ENCODE results near the gene SLC44A5.

SLC44A5 gene

DNA sequence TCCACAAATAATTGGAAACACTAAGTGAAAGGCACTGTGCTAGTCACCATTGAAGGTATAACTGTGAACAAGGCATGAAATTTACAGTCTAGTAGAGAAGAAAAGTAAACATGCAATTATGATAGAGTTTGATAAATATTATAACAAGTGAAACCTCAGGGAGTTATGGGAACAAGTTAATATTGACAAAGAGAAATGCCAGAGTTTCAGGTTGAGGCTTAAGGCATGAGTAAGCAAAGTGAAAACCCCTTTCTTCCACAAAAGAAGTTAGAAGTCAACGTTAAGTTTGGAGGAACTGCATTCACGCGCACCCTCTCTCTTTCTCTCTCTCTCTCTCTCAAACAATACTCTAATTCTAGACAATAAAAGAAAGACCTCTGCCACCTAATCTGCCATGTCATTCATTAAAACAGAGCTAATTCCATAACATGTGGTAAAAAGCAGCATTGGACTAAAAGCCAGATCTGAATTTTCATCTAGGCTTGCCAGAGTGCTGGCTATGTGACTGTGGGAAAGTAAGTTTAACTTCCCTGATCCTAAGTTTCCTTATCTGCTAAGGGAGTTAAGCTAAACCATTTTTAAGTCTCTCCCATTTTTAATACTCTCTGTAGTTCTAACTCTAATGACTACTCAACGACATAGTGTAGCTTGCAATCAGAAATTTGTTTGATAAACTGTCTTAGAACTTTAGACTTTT is 22.0 kb downstream of the SLC44A5 start:
- no peak for DNase-seq (ENCODE audit: low read depth)

DNA sequence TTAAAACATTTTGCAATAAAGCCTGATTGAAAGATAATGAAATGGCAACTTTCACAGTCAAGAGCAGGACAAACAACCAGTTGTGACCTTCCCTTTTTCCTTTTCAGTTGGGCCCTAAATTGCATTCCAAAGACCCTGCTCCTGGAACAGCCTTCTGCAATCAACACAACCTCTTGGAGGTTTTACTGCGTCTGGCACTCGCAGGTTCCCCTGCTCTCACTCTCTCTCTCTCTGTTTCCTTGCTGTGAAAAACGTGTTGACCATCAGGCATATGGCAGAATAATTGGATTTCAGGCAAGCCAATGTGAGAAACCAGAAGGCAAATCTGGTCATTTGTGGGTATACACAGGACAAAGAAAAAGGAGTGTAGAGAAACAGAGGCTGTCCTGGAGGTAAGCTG is 23.2 kb downstream of the SLC44A5 start:
- DNase-seq (ENCODE audit: low read depth) = no peak

- DNase-seq (ENCODE audit: low read depth) = no peak
These were observed 27.6 kb downstream of the SLC44A5 start for GRCh38 chr1:75583282-75583681.

DNA sequence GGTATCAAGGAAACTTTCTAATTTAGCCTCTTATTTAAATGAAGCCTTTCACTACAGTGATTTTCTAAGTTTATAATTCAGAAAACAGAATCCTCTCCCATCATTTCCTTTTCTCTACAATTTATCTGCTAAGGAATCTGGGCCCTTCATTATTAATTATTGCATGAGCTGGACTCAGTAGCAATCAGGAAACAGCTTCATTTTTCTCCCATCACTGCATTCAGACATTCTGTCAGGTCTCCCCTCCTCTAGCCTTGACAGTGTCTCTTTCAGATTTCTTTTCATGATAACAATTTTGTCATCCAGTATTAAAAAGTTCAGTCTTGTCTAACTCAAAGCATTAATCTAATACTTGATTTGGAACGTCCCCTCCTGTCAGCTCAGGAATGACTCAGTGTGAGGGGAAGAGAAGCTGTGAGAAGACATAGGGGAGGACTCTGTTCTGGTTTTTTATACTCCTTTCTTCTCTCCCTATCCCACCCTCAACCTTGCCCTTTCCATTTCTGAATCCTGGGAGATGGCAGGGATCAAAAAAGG is 28.1 kb downstream of the SLC44A5 start:
- no peak for DNase-seq (ENCODE audit: low read depth)

GRCh38 chr1:75579046-75579445 is 31.9 kb downstream of the SLC44A5 start:
- no peak for DNase-seq (ENCODE audit: low read depth)

- DNase-seq (ENCODE audit: low read depth) = no peak
These were observed 35.1 kb downstream of the SLC44A5 start for GRCh38 chr1:75575837-75576236.

- DNase-seq (ENCODE audit: low read depth) = no peak
These were observed 43.7 kb downstream of the SLC44A5 start for GRCh38 chr1:75567191-75567590.

- DNase-seq (ENCODE audit: low read depth) = no peak
These were observed 51.1 kb downstream of the SLC44A5 start for GRCh38 chr1:75559800-75560199.

DNA sequence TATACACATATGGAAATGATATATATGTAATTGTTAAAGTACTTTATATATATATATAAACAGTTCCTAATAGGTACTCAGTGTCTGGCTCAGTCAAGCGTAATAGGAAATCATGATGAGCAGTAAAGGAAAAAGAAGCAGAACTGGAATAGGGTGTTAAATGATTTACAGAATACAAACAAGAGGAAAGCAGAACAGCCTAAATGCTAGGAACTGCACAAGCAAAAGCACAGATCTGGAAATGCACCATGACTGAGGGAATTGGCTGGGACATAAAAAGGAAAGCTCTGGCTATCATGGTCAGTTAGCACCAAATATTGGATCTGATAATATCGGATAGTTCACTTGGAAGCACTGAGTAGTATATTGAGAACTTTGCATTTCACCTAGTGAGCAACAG is 51.8 kb downstream of the SLC44A5 start:
- DNase-seq (ENCODE audit: low read depth) = no peak

DNA sequence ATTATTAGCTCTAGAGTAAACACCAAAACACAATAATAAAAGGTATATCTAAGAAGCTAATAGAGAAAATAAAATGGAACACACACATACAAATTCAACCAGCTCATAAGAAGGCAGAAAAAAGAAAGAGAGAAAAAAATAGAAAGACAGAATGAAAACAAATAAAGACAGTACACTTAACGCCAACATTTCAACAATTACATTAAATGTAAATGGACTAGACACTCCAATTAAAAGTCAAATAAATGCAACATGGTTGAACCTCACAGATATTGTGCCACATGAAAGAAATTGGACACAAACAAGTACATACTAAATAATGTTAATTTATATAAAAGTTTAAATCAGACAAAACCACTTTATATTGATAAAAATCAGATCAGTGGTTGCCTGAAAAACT is 56.0 kb downstream of the SLC44A5 start:
- DNase-seq (ENCODE audit: low read depth) = no peak

- DNase-seq (ENCODE audit: low read depth) = no peak
These were observed 56.7 kb downstream of the SLC44A5 start for GRCh38 chr1:75554181-75554580.

DNA sequence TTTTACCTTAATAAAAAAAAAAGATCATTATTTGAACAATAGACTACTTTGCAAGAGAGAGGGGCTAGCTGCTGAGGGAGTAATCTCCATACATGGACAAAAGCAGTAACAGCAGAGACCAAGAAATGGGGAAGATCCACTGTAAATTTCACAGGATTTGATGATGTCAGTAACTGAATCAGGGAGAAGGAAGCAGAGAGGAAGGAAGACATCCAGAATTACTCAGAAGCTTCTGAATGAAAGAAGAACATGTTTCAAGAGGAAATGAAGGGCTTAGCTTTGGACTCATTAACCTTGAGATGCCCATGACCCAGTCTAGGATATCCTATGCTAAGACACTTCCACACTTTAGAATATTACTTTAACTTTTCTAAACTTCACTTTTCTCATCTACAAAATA is 60.4 kb downstream of the SLC44A5 start:
- no peak for DNase-seq (ENCODE audit: low read depth)

DNA sequence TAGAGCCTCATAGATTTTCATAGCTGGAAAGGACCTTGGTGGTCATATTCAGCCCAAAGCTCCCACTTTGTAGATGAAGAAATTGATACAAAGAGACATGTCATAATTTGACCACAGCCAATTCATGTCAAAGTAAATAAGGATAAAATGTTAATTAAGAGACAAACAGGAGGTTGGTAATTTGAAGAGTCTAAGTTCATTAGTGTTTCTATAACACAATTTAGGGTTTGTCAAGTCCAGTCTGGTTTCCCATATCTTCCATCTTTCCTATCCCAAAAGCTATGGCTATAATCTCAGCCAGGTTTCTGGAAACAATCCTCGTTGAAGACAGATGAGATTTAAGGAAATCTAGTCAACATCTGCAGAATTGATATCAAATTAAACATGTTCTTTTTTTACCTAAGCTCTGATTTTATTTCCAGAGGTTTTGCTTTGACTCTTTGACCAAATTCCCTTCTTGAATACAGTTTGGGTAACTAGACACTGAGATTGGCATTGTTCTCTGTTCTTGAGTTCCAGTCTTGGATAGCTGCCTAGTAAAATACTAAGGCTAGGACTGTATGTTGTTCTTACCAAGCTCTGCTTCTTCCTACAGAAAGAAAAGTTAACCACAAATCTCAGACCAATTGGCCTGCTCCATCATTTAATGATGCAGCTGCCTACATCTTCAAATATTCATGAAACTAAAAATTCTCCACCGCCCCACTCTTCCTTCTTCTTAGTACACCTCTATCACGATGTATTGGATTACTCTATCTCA is 62.0 kb downstream of the SLC44A5 start:
- DNase-seq (ENCODE audit: low read depth) = no peak

GRCh38 chr1:75543705-75544104 is 67.2 kb downstream of the SLC44A5 start:
- no peak for DNase-seq (ENCODE audit: low read depth)

DNA sequence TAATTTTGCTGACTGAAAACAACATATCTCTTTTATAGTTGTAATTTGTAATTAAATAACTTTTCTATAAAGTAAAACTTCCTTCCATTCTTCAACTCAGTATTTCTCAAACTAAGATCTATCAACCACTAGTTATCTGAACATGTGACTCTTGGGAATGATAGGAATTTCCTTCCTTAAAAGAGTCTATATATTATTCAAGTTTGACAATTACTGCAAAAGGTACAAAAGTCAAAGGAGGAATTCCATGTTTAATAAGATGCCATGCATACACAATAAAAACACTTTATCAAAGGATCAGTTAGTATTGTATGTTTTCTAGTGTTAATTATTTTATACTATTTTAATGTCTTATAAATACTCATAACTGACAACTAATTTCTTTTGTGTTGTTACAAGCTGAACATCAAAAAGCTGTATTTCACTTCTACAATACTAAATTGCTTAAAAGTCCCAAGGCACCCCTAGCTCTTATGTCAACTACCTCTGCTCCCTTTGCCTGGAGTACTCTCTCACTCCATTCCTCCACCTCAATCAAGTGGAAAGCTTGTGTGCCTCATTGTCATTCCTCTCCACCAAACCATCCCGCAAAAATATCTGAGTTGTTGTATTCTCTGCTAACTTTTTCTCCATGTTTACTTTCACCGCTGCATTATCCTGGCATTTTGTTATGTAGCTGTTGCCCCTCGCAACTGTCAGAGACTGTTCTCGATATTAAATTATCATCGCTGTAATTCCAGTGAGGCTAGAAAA is 67.9 kb downstream of the SLC44A5 start:
- DNase-seq (ENCODE audit: low read depth) = no peak

DNA sequence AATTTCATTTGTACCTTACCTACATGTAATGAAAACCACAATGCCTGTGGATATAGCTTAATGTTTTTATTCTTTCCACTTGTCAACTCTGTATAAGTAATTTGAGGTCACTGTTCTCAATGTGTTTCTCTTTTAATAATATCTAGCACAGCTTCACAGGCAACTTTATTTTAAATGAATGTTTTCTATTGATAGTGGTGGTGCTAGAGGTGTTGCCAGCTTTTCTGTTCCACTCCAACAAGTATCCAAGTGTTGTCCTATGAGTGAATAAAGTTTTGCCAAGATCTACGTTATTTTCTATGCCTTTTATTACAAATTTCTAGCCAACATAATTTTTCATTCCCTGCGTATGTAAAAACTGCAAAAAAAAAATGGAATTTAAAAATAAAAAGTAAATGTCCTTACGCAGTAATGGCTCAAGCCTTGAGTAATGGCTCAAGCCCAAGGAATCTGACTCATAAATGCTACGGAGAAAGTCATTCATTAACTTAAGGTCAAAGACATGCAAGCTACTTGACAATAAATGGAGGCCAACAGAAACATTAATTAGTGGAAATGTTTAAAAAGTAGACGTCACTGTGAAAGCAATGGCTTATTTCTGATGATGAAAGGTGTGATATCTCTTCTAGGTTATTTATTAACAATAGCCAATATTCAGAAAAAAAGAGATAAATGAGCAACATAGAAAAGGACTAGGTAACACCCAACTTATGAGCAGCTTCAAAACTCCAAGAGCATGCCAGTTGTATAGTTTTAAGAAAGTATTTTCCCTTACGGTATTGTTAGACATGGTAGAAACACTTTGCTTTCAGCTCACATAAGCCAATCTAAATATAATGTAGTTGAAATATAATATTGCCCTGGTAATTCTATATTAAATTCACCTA is 71.4 kb downstream of the SLC44A5 start:
- no peak for DNase-seq (ENCODE audit: low read depth)

DNA sequence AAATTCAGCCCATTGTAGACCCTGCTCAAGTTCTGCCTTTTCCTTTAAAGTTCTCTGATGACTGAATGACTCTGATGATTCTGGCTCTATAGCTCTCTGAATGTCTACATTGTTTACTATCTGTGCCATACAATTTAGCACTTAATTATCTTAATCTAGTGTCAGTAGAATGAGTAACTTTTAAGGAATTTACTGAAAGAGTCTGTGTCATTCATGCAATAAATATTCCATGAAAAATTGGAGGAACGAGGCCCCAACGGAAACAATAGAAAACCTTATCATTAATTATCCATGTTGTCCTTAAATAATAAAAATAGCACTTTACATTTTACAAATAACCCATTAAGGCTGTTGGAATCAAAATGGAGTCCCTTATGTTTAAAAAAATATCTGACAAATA is 77.8 kb downstream of the SLC44A5 start:
- DNase-seq (ENCODE audit: low read depth) = no peak

DNA sequence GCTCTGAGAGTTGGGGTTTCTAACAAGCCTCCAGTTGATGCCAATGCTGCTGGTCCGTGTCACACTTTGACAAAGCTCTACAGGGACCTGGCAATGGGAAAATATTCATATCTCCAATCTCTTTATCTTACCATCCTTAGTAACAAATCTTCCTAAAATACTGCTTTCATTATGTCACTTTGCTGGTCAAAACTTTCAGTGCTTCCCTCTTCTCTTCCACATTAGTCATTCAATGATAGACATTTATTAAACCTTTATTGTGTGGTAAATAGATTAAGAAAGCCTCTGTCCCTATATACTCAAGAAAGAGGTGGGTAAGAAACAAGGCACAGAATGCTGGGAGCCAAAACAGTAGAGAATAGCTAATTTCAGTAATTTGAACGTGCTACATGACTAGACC is 79.3 kb downstream of the SLC44A5 start:
- no peak for DNase-seq (ENCODE audit: low read depth)

GRCh38 chr1:75529488-75529887 is 81.4 kb downstream of the SLC44A5 start:
- DNase-seq (ENCODE audit: low read depth) = no peak

DNA sequence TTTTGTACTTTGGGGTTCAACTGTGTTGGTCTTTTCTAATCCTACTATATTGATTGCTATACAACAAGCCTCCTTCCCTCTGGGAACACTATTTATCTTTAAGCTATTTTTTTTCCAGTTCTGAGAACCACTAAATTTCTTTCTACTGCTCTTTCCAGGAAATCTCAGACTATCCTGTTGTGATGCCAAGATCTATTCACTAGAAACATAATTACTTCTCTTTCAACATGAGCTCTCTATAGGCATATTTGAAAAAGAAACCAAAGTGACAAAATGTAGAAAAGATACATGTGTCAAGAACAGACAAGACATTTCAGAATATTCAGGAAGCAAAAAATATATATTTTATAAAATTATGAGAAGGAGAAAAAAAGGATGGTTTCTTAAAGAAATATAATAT is 82.9 kb downstream of the SLC44A5 start:
- DNase-seq (ENCODE audit: low read depth) = no peak

- no peak for DNase-seq (ENCODE audit: low read depth)
These were observed 88.5 kb downstream of the SLC44A5 start for GRCh38 chr1:75522389-75522788.

DNA sequence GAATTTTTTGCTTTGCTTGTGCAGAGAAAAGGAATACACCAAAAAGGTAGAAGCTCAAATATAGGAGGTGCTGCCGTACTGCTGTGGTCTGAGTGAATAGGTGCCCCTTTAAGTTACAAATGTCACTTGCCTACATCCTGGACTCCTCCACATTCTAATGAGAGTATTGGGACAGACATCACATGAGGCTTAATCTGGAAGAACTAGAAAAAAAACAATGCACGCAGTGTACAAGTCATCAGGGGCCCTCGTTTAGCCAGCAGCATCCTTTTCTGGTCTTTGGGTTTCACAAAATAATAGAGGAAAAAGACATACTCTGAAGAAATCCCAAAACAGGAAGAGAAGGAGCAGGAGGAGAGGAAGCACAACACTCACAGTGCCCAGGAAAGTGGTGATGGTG is 89.3 kb downstream of the SLC44A5 start:
- no peak for DNase-seq (ENCODE audit: low read depth)

All from activated T-helper 9 cell treated with anti-CD3 and anti-CD28 coated beads, Interleukin-2, amount 50 U/mL, for 16 hours (primary cell).